ENCODE measurements around the gene AGAP1.
"Not testable (repeated sequence)": the region's sequence is repeated elsewhere in the genome, so short reads cannot be mapped to it uniquely, and the experiment has no call there.

AGAP1 gene

GRCh38 chr2:235598532-235599531, 105.0 kb downstream of the AGAP1 start:
- TF ChIP-seq CTCF (conservative IDR thresholded peaks at IDR 0.05), result no peak
- H3K27ac ChIP-seq, result no peak overlapping the region

- no peak overlapping the region for H3K27ac ChIP-seq
- TF ChIP-seq CTCF (conservative IDR thresholded peaks at IDR 0.05), result no peak
Observed at GRCh38 chr2:235599596-235600338, 105.9 kb downstream of the AGAP1 start.

- no peak for TF ChIP-seq CTCF (conservative IDR thresholded peaks at IDR 0.05)
- no peak overlapping the region for H3K27ac ChIP-seq
Observed at GRCh38 chr2:235600406-235600805, 106.6 kb downstream of the AGAP1 start.

GRCh38 chr2:235600926-235601325, 107.1 kb downstream of the AGAP1 start:
- H3K27ac ChIP-seq, result no peak overlapping the region

GRCh38 chr2:235601960-235602704, 108.3 kb downstream of the AGAP1 start:
- no peak for TF ChIP-seq CTCF (conservative IDR thresholded peaks at IDR 0.05)

More at GRCh38 chr2:235600926-235601325, 107.1 kb downstream of the AGAP1 start:
- no peak for TF ChIP-seq CTCF (conservative IDR thresholded peaks at IDR 0.05)

GRCh38 chr2:235602971-235603370, 109.1 kb downstream of the AGAP1 start:
- not testable (repeated sequence) for H3K27ac ChIP-seq

More at GRCh38 chr2:235601960-235602704, 108.3 kb downstream of the AGAP1 start:
- no peak overlapping the region for H3K27ac ChIP-seq

- H3K27ac ChIP-seq, result no peak overlapping the region
- no peak for TF ChIP-seq CTCF (conservative IDR thresholded peaks at IDR 0.05)
Observed at GRCh38 chr2:235603659-235604058, 109.8 kb downstream of the AGAP1 start.

Measured in VCaP (cell line).